GM19239 (cell line): ENCODE measurements around the gene EPHB2.

Experiments
- DNase-seq: peaks from one replicate; pipeline ENCODE4 v3.0.0; 2011; ENCODE audit warnings: low spot score; ENCODE audit not compliant: insufficient read length
- FAIRE-seq: peaks from 2 replicates; lab custom pipeline; 2011; peaks lifted over from hg19 to GRCh38; lab: Jason Lieb, UNC

Gene EPHB2

DNA sequence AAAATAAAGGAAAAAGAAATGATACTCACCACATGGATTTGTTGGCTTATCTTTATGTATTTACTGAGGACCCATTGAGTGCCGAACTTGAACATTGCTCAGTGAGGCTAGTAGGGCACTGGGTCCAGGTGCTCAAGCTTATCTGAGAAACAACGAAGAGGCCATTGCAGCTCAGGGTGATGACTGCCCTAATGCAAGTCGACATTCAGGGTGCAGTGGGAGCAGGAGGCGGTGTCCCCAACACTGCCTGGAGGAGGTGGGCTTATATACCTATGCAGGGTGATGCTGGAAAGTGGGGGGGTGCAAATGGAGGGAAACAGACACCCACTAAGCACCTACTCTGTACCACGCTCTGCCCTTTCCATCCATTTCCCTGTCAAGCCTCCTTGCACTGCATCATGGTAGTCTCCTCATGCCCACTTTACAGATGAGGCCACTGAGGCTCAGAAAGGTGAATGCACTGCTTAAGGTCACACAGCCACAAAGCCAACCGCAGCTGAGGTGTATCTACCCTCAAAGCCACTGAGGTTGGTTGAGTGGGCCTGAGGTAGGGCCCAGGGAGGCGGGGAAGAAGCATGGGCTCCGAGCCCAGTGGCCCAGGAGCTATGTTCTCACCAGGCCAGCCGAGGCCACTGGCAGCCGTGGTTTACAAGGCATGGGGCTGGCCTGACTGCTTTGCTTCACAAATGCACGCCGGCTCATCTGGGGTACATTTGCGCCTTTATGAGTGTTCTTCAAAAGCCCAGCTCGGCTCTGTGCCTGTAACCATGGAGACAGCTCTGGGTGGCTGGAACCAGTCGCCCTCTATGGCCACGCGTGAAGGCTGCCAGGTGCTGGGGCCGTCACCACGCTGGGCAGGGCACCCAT lies 103.8 kb downstream of the EPHB2 start:
- FAIRE-seq (no peak), DNase-seq (no peak)

DNA sequence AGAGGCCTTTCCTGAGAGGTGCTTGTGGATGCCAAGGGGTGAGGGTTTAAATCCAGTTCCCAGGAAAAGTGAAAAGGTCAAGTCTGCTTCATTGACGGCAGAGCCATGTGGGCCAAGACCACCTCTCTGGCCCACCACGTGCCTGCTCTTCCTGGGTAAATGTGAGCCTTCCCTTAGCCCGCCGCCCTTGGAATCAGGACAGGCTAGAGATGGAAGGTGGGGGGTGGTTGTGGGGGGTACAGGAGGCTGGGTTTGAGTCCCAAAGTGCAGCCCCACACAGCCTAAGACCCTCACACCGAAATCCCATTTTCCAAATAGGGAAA lies 104.4 kb downstream of the EPHB2 start:
- FAIRE-seq: no peak
- no peak for DNase-seq

DNA sequence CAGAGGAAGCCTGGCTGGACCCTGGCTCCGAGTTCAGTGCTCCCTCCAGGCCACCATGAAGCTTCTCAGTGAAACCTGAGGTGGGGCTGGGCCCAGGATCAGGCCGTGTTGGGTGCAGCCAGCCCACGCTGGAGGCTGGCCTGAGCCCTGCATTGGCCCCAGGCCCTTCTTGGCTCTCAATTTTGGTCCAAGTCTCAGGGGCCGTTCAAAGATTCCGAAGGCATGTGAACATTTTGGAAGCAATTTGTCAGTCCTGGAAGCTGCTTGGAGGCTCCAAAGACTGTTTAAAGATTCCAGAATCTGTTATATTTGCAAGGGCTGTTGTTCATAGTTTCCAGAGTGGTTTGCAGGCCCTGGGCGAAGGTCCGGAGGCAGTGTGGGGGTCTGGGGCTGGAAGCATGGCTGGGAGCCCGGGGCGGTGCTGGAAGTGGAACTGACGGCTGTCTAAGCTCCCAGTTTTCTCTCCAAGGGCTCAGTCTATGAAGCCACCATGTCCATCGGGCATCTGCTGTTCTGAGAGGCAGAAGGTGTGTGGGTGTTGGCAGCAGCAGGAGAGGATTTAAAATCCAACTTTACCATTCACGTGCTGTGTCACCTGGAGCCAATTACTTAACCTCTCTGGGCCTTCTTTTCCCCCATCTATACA lies 104.9 kb downstream of the EPHB2 start:
- DNase-seq (no peak), FAIRE-seq (no peak)

DNA sequence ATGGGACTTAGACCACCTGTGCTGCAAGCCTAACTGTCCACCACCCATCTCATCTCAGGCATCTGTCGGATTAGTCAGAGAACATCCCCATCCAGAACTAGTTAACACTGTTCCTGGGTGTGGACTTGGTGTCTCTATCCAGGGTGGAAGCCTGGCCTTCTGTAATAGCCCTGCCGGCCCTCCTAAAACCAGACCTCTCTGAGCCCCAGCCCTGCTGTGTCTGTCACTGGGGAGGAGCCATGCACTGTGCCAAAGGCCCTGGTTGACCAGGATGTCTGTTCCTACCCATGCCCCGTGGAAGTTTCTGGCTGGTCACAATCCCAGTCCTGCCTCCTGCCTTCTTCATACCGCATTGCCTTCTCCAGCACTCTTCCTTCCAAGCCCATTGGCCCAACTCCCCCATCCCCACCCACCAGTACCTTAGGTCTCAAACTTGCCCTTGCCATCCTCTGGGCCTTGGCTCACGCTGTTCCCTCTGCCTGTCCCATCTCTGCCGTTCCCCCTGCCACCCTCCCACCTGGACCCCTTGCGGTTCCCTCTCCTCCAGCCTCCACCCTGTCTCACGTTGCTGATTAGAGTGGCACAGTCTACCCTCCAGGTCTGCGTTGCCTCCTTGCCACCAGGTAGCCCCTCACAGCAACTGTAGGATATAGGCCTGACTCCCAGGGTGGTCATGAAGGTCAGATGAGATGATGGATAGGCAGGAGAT lies 105.6 kb downstream of the EPHB2 start:
- DNase-seq: no peak
- no peak for FAIRE-seq

- no peak for FAIRE-seq
- no peak for DNase-seq
Observed at GRCh38 chr1:22816803-22817202, 106.2 kb downstream of the EPHB2 start.

- no peak for DNase-seq
- FAIRE-seq: no peak
Observed at GRCh38 chr1:22817462-22817861, 106.8 kb downstream of the EPHB2 start.

DNA sequence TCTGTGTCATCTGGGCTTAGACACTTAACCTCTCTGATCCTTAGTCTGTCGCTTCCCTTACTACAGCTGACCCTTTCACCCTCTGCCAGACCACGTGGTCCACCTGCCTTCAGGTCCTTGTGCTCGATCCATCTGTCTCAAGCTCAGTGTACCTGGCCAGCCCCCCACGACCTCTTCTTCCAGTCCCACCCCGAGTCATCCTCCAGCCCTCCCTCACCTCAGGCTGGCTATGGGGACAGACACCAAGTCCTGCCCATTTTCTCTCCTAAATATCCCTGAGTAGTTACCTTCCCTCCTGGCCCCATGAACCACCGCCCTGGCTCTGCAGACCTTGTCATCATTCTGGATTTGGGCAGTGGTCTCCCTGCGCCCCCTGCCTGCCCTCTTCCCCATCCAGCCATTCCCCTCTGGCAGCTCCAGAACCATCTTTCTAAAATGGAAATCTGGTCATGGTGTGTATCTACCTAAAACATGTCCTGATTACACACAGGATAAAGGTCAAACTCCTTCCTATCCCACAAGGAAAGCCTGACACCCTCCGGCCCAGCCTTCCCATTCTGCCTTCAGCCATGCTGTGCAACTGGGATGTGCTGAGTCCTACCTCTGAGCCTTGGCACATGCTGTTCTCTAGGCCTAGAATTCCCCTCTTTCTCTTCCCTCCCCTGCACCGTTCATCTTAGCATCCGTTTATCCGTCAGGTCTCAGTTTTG lies 107.6 kb downstream of the EPHB2 start:
- FAIRE-seq: no peak
- DNase-seq: no peak

- FAIRE-seq (no peak), DNase-seq (no peak)
Observed at GRCh38 chr1:22819361-22819760, 108.7 kb downstream of the EPHB2 start.

GRCh38 chr1:22821027-22821426 lies 110.4 kb downstream of the EPHB2 start:
- DNase-seq: no peak
- no peak for FAIRE-seq

GRCh38 chr1:22822371-22822770 lies 111.7 kb downstream of the EPHB2 start:
- FAIRE-seq (no peak), DNase-seq (no peak)

DNA sequence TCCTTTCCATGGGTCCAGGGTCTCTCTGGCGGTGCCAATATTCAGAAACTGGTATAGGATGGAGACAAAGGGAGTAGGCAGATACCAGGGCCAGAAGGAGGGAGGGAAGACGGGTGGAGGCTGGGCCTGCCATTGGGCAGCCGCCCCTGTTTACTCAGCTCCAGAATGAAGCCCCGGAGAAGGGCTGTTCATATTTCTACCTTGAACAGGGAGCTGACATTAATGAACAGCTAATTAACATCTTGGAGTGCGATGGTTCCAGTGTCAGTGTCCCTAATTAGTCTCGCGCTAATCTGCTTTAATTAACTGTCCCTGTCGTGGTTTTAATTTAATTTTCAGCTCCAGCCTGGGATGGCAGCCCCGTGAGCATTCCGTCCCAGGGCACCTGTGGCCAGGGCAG lies 113.8 kb downstream of the EPHB2 start:
- DNase-seq (no peak), FAIRE-seq (no peak)

DNA sequence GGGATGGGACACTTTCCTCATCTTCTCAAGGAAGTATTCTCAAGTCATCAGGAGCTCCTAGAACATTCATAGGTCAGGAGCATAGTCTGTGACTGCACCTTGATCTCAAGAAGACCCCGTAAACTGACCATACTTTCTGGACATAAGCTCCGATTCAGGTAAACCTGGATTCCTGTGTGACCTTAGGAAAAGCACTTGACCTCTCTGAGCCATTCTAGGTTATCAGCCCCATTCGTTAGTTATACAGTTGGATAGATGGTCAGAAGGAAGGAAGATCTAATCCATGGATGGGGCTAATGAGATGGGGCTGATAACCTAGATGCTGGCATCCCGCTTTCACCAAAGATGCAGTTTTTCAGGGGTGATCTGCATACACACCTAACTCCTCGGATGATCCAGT lies 114.3 kb downstream of the EPHB2 start:
- FAIRE-seq: no peak
- DNase-seq: no peak

- no peak for FAIRE-seq
- DNase-seq: no peak
Observed at GRCh38 chr1:22825486-22826189, 115.0 kb downstream of the EPHB2 start.

- FAIRE-seq (no peak), DNase-seq (no peak)
Observed at GRCh38 chr1:22826604-22827580, 116.3 kb downstream of the EPHB2 start.

DNA sequence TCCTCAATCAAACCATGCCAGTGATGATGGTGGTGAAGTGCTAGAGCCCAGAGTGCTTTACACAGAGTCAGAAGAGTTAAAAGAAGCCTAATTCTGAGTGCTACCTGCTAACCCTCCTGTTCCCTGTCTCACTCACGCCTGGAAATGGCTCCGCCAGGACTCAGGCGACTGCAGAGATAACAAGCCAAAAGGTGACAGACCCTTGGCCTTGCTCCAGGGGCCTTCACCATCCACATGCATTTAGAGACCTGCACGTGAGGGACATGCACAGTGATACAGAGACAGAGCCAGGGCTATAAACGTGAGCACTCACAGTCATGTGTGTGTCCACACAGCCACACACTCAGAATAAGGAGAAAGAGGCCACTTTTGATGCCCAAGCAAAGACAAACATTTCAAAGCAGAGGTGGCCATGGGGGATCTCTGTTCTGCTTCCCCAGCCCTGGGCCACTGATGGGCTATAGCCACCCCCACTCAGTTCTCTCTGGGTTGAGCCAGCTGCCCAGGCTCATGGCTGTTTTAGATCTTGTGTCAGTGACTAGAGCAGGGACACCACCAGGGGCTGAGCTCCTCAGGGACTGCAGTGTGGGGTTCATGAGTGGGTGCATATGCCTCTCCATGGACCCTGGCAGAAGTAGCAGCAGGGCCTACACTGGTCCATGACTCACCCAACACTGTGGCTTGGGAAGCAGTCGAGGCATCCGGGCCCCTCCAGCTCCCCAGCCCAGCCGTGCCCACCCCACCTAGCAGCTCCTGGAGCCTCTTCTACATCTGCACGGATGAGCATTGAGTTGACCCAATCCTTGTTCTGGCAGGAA lies 117.2 kb downstream of the EPHB2 start:
- FAIRE-seq: no peak

GRCh38 chr1:22828484-22829308 lies 118.1 kb downstream of the EPHB2 start:
- DNase-seq: no peak
- FAIRE-seq: no peak

More for the DNA sequence above, 117.2 kb downstream of the EPHB2 start:
- no peak for DNase-seq

GRCh38 chr1:22829309-22829989 lies 118.8 kb downstream of the EPHB2 start:
- FAIRE-seq (no peak), DNase-seq (no peak)
